ENCODE results near the gene MINDY2.

GRCh38 chr15:58877999-58878825, 107.1 kb downstream of the MINDY2 start:
- TF ChIP-seq CTCF (IDR thresholded peaks at IDR 0.05; ENCODE audit: low read depth, low read length, missing input control) (no peak), ATF3 (IDR thresholded peaks at IDR 0.05) (no peak), REST (IDR thresholded peaks at IDR 0.05) (no peak), JUND (IDR thresholded peaks at IDR 0.05) (no peak)

All from liver (tissue), 3 donors.